Stimulated activated CD8-positive, alpha-beta memory T cell treated with anti-CD3 and anti-CD28 coated beads, Interleukin-7, amount 100 ng/mL, for 1 hour (primary cell): ENCODE measurements around the gene PDPR.
"Not testable (repeated sequence)": the region's sequence is repeated elsewhere in the genome, so short reads cannot be mapped to it uniquely, and the experiment has no call there.

Experiments
- DNase-seq, 2 donors: peaks; one replicate each; pipeline ENCODE4 v3.0.0-alpha.2; 2020; ENCODE audit warnings: low read depth in 2 of 2

PDPR gene

GRCh38 chr16:70113982-70114826 is at the start of gene PDPR:
Gene PDPR (plus strand): TSS chr16:70114332. CDS start chr16:70120493, 6,161 bp downstream.
- DNase-seq, result peak; percentile 85 to 88

DNA sequence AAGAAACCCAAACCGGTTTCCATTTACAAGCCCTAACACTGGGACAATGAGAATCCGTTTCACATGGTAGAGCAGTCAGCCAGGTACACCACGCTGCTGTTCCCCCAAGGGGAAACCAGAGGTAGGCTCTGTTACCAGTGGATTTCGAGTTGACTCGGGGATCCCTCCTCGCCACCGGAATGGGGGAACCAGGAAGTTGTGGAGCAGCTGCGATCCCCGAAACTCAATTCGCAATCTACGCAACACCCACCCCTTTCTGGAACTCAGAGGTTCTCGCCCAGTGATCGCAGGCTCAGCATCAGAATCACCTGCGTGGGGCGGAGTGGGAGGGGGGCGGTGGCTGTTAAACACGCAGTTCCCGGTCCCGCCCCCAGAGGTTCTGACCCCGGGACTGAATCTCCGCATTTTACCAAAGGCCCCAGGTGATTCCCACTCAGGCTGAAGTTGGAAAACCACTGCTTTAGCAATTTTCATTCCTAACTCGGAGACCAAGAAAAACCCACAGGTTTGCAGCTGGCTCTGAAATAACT is 49.2 kb upstream of the PDPR start:
- peak; percentile 34 to 53 for DNase-seq

GRCh38 chr16:70065376-70065745 is 48.8 kb upstream of the PDPR start:
- DNase-seq, result not testable (repeated sequence)

DNA sequence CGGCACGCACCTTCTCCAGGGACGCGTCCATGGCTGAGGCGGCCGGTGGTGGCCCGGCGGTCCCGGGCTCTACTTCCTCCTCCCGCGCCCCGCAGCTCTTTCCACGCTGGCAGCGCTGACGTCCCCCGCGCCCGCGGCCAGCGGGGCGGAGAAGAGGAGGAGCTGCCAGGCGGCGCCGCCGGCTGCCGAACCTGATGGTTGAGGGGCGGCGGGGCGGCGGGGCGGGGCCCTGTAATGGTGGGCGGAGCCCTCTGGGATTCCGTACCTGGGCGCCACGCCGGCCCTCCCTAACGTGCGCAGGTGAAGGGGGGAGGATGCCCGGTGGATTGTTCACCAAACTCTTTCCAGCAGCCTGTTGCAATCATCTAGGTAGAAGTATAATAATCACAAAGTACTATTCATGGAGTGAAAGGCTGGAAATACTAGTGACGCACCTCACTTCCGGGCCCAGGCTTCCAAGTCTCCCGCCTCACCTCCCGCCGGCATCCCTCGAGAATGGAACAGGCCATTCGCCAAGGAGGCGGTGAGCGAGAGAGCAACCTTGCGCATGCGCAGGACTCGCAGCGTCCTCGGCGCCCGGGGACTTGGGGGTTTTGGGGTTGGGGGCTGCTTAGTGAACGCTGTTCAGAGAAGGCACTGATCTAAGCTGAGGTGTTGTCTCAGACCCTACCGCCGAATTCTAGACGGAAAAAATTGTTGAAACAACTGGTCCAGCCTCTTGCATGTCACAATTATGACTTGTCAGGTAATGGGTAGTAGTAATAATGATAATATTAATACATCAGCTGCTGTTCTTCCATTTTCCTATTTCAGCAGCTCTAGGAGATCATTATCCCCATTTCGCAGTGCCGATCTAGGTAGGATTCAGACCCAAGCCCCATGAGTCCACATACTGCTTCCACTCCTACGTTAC is 48.1 kb upstream of the PDPR start:
- DNase-seq, result peak; percentile 80 to 87

- not testable (repeated sequence) for DNase-seq
These were observed 47.4 kb upstream of the PDPR start for GRCh38 chr16:70066751-70067150.

DNA sequence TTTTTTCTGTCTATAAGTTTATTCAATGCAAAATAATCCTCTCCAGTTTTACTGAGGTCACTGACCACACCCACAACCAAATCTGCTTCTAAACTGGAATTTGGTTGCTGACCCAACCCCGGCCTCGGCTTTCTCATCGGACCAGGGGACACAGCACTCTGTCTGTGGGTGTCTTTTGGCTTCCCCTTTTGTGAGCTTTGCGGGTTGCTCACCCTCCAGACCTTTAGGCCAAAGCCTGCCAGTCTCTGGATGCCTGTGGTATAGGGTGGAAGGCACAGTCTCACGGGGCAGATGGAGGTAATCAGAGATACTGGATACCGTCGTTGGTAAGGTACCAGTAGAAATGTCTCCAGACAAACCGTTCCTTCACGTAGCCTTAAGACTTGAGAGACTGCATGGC is 35.1 kb upstream of the PDPR start:
- DNase-seq, result not testable (repeated sequence)

GRCh38 chr16:70081219-70081618 is 32.9 kb upstream of the PDPR start:
- not testable (repeated sequence) for DNase-seq

DNA sequence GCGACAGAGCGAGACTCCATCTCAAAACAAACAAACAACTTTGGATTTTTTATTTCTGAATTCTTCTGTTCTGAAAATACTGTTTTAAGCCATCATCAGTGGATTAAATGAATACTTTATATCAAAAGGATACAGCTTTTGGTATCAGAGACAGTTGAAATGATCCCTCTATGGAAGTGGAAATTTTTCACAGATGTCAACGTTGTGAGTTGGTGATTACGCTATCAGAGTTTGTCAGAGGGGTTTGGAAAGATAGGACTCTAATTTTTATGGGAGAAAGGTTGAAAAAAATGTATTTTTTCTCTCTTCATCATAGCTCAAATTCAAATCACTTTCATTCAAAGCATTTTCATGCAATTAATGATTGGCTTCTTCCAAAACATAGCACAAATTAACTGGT is 30.2 kb upstream of the PDPR start:
- DNase-seq, result not testable (repeated sequence)

GRCh38 chr16:70088160-70088559 is 26.0 kb upstream of the PDPR start:
- DNase-seq, result not testable (repeated sequence)

DNA sequence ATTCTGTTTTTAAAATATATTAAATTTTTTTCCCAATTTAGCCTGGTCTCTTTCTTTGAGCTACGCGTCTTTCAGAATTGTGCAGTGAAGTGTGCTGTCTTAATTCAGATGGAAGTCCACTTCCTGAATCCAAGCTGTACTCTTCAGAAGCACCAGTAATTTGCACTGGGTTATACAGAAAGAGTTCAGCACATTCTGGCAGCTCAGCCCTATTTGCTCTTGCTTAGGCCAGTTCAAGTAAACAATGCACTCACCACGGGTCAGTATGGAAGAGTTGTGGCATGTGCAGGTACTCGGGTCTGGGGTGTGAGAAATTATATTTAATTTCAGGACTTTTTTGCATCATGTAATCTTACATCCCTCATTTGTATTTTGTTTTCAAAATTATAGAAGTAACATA is 25.3 kb upstream of the PDPR start:
- not testable (repeated sequence) for DNase-seq

DNA sequence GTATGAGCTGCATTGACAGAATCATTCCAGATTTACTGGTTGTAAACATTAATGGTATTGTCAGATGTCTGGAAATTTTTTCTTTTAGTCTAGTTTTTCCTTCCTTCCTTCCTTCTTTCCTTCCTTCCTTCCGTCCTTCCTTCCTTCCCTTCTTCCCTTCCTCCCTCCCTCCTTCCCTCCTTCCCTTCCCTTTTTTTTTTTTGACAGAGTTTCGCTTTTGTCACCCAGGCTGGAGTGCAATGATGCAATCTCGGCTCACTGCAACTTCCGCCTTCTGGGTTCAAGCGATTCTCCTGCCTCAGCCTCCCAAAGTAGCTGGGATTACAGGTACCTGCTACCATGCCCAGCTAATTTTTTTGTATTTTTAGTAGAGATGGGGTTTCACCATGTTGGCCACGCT is 24.8 kb upstream of the PDPR start:
- not testable (repeated sequence) for DNase-seq

DNA sequence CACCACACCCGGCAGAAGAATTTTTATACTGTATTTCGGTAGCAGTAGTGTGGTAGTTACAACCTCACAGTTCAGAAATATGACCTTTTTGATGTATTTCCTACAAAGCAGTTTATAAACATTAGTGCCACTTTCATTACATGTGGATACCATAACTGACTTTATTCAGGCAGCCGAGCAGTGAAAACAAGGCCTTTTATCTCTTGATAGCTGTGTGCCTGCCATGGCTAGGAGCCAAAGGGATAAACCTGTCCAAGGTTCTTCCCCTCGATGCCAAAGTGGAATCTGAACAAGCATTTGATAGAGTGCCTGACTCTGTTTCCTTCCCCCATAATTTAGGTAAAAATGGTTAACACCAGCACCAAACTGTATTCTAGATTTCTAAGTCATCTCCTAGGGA is 23.0 kb upstream of the PDPR start:
- DNase-seq, result not testable (repeated sequence)

GRCh38 chr16:70094096-70094495 is 20.0 kb upstream of the PDPR start:
- DNase-seq, result not testable (repeated sequence)

DNA sequence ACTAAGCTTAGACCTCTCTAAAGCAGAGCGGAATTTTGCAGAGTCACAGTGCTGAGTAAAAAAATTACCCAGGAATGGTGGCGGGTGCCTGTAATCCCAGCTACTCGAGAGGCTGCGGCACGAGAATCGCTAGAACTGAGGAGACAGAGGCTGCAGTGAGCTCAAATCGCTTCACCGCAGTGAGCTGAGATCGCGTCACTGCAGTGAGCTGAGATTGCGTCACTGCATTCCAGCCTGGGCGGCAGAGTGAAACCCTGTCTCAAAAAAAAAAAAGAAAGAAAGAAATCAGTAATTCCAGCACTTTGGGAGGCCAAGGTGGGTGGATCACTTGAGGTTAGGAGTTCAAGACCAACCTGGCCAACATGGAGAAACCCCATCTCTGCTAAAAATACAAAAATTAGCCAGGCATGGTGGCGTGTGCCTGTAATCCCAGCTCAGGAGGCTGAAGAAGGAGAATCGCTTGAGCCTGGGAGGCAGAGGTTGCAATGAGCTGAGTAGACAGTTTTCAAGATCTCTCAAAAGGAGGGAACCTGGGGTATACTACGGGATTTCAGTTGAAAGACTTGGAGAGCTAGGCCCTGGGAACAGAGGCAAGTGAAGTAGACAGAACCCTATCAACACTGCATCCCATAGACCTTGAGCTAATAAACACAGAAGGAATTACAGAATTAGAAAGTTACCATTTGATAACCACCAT is 4.4 kb upstream of the PDPR start:
- not testable (repeated sequence) for DNase-seq

GRCh38 chr16:70112162-70112561 is 2.0 kb upstream of the PDPR start:
- DNase-seq, result not testable (repeated sequence)

DNA sequence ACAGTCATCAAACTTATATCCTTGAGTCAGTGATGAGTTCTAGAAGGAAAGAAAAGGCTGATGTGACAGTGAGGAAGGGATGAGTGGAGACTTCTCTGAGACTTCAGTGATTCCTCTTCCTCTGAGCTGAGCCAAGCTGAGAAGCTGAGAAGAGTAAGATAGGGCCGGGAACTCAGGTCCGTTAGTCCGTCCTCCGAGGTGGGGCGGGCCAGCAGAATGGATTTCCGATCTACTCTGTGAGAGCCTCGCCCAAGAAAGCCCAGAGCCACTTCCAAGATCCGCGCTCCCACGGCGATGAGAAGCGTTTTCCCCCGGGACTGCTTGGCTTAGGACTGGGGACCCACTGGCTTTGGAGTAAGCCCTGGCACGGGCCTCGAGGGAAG is 542 bp upstream of the PDPR start:
- DNase-seq, result not testable (repeated sequence)

DNA sequence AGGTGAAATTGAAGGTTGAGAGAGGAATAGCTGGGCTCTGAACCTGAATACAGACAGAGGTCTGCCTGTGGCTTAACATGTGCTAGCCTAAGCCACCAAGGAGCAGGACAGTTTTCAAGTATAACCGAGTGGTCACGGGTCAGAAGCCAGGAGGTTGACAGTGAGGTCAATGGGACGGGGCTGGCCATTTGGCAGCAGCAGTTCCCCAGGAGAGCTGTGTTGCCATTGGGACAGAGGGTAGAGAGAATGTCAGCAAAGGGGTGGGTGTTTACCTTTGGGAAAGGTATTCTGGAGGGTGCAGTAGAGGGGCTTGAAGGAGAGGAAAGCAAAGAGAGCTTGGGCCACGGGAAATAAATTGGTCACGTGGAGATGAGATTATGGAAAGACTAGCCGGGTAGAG is 4.2 kb downstream of the PDPR start:
- not testable (repeated sequence) for DNase-seq

DNA sequence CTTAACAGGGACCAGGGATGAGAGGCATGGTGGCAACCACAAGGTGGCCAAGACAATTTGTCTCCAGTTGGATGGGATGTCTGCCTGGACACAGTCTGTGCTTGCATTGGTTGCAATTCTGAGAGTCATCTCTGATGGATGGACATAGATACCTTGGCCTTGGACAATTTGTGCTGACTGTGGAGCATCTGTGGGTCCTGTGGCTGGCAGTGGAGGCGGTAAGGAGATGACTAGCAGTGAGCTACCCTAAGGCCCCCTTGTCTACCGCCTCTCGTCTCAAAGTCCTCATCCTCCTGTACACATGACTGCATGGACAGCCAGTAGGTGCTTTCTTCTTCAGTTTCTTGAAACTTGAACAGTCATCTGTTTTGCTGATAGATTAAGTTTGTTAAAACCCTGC is 4.6 kb downstream of the PDPR start:
- not testable (repeated sequence) for DNase-seq

GRCh38 chr16:70120398-70120797 is 6.3 kb downstream of the PDPR start:
- DNase-seq, result not testable (repeated sequence)

GRCh38 chr16:70123822-70124221 is 9.7 kb downstream of the PDPR start:
- not testable (repeated sequence) for DNase-seq

- DNase-seq, result not testable (repeated sequence)
These were observed 12.1 kb downstream of the PDPR start for GRCh38 chr16:70126226-70126625.

GRCh38 chr16:70127706-70128105 is 13.6 kb downstream of the PDPR start:
- not testable (repeated sequence) for DNase-seq
